Measurements from ENCODE around the gene PDZD2.

- TF ChIP-seq CTCF (IDR thresholded peaks at IDR 0.05) (no peak), EZH2 (IDR thresholded peaks at IDR 0.05) (no peak)
Observed at GRCh38 chr5:32022638-32023037, 383.7 kb downstream of the PDZD2 start.

Data from neural progenitor cell (in vitro differentiated cells).